Activated T-cell treated with anti-CD3 and anti-CD28 coated beads, Interleukin-2, amount 50 U/mL, for 24 hours (primary cell): Measurements from ENCODE around the gene ESF1.

Source experiments
- DNase-seq: peaks from one replicate; pipeline ENCODE4 v3.0.0-alpha.2; 2020
- H3K27ac Mint-ChIP-seq: 2 replicates; pipeline ENCODE4 v1.8.0; 2020; ENCODE audit warnings: mild to moderate bottlenecking, mixed read lengths
- H3K27me3 Mint-ChIP-seq: 2 replicates; pipeline ENCODE4 v1.8.0; 2020; ENCODE audit warnings: mixed read lengths
- H3K36me3 Mint-ChIP-seq: 2 replicates; pipeline ENCODE4 v1.8.0; 2020; ENCODE audit warnings: low read depth, mixed read lengths
- H3K4me1 Mint-ChIP-seq: 2 replicates; pipeline ENCODE4 v1.8.0; 2020; ENCODE audit warnings: low read depth, mixed read lengths
- H3K4me3 Mint-ChIP-seq: 2 replicates; pipeline ENCODE4 v1.8.0; 2020; ENCODE audit warnings: mild to moderate bottlenecking, moderate library complexity, mixed read lengths
- H3K9me3 Mint-ChIP-seq: 2 replicates; pipeline ENCODE4 v1.8.0; 2020; ENCODE audit warnings: mixed read lengths

Gene ESF1

DNA sequence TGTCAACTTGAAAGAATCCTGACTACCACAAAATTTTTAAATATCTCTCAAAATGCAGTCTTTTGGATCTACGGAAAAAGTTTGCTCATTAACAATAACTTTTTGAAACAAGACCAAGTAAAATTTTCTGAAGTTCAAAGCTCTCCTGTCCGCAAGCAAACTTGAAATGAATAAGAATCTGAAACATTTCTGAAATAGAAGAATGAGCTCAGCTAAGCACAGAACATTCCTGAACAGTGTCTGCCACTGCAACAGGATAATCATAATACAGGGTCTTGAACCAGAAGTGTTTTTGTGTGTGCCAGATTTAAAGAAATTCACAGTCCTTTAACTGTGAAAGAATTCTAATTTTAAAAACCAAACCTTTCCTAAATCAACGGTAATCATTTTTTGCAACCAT is 96.9 kb downstream of the ESF1 start:
- H3K27ac Mint-ChIP-seq: no peak overlapping the region
- H3K4me1 Mint-ChIP-seq: peaks cover 2% of the 10 kb centered on the region
- peaks cover 35% of the 10 kb centered on the region for H3K27me3 Mint-ChIP-seq
- no peak overlapping the region for H3K4me3 Mint-ChIP-seq
- no peak for DNase-seq
- no peaks in the 10 kb centered on the region for H3K36me3 Mint-ChIP-seq
- H3K9me3 Mint-ChIP-seq: no peaks in the 10 kb centered on the region

- no peak overlapping the region for H3K4me3 Mint-ChIP-seq
- peaks cover 2% of the 10 kb centered on the region for H3K4me1 Mint-ChIP-seq
- DNase-seq: no peak
- H3K27me3 Mint-ChIP-seq: peaks cover 26% of the 10 kb centered on the region
- H3K36me3 Mint-ChIP-seq: no peaks in the 10 kb centered on the region
- H3K9me3 Mint-ChIP-seq: no peaks in the 10 kb centered on the region
- no peak overlapping the region for H3K27ac Mint-ChIP-seq
Measured at GRCh38 chr20:13685623-13686022, 99.1 kb downstream of the ESF1 start.

- Mint-ChIP-seq H3K27ac (no peak overlapping the region), H3K4me3 (no peak overlapping the region)
Measured at GRCh38 chr20:13684566-13685222, 100.0 kb downstream of the ESF1 start.

DNA sequence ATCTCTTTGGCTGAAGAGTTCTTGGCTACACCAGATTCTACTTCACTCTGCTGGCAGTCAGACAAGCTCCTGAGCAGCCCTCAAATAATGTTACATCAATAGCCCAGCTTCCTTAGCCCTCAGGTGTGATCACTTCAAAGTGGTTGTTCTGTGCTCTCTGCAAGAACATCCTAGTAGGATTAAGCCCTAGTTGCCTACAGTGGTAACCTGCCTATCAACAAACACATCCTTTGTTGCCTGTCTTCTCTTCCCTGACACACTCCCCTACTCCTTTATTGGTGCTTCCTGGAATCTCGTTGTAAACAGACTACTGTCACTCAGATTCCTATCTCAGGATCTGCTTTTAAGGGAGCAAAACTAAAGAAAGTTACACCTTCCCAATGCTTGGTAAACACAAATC is 100.9 kb downstream of the ESF1 start:
- no peak overlapping the region for H3K27ac Mint-ChIP-seq
- no peak overlapping the region for H3K4me3 Mint-ChIP-seq
- peaks cover 2% of the 10 kb centered on the region for H3K4me1 Mint-ChIP-seq
- no peaks in the 10 kb centered on the region for H3K36me3 Mint-ChIP-seq
- H3K27me3 Mint-ChIP-seq: peaks cover 26% of the 10 kb centered on the region
- H3K9me3 Mint-ChIP-seq: no peaks in the 10 kb centered on the region
- no peak for DNase-seq

More at GRCh38 chr20:13684566-13685222, 100.0 kb downstream of the ESF1 start:
- H3K36me3 Mint-ChIP-seq: no peaks in the 10 kb centered on the region
- peaks cover 2% of the 10 kb centered on the region for H3K4me1 Mint-ChIP-seq
- H3K27me3 Mint-ChIP-seq: peaks cover 26% of the 10 kb centered on the region
- DNase-seq: no peak
- H3K9me3 Mint-ChIP-seq: no peaks in the 10 kb centered on the region

DNA sequence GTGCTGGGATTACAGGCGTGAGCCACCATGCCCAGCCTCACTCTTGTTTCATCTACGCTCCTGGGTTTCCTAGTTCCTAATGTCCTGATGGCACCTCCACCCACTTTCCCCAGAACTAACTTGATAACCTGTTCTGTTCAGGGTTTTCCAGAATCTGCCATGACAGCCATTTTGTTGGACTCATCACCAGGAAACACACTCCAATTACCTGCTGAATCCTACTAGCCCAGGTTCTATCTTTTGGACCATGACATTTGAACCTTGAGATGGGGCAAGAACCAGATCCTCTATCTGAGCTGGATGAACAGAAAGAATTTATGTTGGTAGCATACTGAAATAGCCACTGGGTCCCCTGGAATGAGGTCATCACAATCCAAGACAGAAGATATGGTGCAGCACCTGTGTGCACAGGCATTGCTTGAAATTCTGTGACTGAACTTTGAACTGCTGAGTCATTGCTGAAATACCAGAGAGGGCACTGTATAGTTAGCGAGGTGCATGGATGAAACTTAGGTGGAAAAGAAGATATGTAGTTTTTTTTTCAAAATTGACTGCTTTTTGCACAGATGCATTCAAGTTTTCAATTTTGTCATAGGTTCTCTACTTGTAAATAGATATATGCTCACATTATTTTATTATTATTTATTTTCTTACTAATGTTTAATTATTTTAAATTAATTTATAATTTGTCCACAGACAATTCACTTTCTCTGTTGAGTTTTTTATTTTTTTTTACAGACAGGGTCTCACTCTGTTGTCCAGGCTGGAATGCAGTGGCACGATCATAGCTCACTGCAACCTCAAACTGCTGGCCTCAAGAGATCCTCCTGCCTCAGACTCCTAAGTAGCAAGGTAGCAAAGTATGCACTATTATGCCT is 103.2 kb downstream of the ESF1 start:
- H3K27ac Mint-ChIP-seq: no peak overlapping the region
- no peak overlapping the region for H3K4me3 Mint-ChIP-seq
- DNase-seq: no peak
- H3K9me3 Mint-ChIP-seq: no peaks in the 10 kb centered on the region
- H3K27me3 Mint-ChIP-seq: peaks cover 24% of the 10 kb centered on the region
- H3K4me1 Mint-ChIP-seq: peaks cover 2% of the 10 kb centered on the region
- H3K36me3 Mint-ChIP-seq: no peaks in the 10 kb centered on the region

GRCh38 chr20:13678944-13679343 is 105.8 kb downstream of the ESF1 start:
- Mint-ChIP-seq H3K9me3 (no peaks in the 10 kb centered on the region), H3K27me3 (peaks cover 20% of the 10 kb centered on the region), H3K27ac (no peak overlapping the region), H3K4me3 (no peak overlapping the region), H3K4me1 (no peaks in the 10 kb centered on the region), H3K36me3 (no peaks in the 10 kb centered on the region)
- DNase-seq: no peak

DNA sequence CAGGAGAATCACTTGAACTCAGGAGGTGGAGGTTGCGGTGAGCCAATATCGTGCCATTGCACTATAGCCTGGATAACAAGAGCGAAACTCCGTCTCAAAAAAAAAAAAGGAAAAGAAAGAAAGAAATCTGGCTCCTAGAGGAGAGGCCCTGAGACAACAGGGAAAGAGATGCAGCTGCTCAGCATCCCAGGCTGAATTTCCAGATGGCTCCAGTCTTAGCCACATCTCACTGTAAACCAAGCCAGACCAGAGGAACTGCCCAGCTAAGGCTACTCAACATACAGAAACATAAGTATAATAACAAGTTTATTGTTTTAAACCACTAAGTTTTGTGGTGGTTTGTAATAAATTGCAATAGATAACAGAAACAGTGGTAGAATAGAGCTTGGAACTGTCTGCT is 107.5 kb downstream of the ESF1 start:
- Mint-ChIP-seq H3K27me3 (peaks cover 12% of the 10 kb centered on the region), H3K4me1 (no peaks in the 10 kb centered on the region), H3K27ac (no peak overlapping the region), H3K9me3 (no peaks in the 10 kb centered on the region), H3K4me3 (no peak overlapping the region), H3K36me3 (no peaks in the 10 kb centered on the region)
- no peak for DNase-seq

GRCh38 chr20:13676682-13677081 is 108.0 kb downstream of the ESF1 start:
- Mint-ChIP-seq H3K4me3 (no peak overlapping the region), H3K4me1 (no peaks in the 10 kb centered on the region), H3K27me3 (peaks cover 12% of the 10 kb centered on the region), H3K9me3 (no peaks in the 10 kb centered on the region), H3K36me3 (no peaks in the 10 kb centered on the region), H3K27ac (no peak overlapping the region)
- no peak for DNase-seq

GRCh38 chr20:13672690-13673089 is 112.0 kb downstream of the ESF1 start:
- Mint-ChIP-seq H3K9me3 (no peaks in the 10 kb centered on the region), H3K27ac (no peak overlapping the region), H3K27me3 (peaks cover 22% of the 10 kb centered on the region), H3K36me3 (no peaks in the 10 kb centered on the region), H3K4me1 (no peaks in the 10 kb centered on the region), H3K4me3 (no peak overlapping the region)
- DNase-seq: no peak

GRCh38 chr20:13671916-13672378 is 112.8 kb downstream of the ESF1 start:
- DNase-seq: no peak
- H3K4me1 Mint-ChIP-seq: no peaks in the 10 kb centered on the region
- H3K36me3 Mint-ChIP-seq: no peaks in the 10 kb centered on the region
- H3K27ac Mint-ChIP-seq: no peak overlapping the region
- no peaks in the 10 kb centered on the region for H3K9me3 Mint-ChIP-seq
- peaks cover 22% of the 10 kb centered on the region for H3K27me3 Mint-ChIP-seq
- no peak overlapping the region for H3K4me3 Mint-ChIP-seq

DNA sequence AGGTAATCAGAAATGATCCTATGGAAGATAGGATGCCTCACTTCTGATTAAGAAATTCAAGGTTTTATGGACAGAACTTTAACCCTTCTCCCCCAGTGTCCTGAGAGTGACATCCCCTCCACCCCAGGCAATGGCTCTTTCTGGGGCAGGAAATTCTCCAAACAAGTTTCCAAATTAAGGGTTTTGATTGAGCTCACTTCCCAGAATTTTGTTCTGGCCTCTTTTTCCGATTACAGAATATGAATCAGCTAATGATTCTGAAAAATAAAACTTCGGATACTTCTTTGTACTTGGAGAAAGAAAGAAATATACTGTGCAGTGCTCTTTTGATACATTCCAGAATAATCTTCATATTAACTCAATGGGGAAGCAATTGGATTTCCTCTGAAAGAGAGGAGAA is 113.2 kb downstream of the ESF1 start:
- H3K27me3 Mint-ChIP-seq: peaks cover 22% of the 10 kb centered on the region
- no peak for DNase-seq
- no peaks in the 10 kb centered on the region for H3K36me3 Mint-ChIP-seq
- H3K27ac Mint-ChIP-seq: no peak overlapping the region
- no peak overlapping the region for H3K4me3 Mint-ChIP-seq
- no peaks in the 10 kb centered on the region for H3K4me1 Mint-ChIP-seq
- H3K9me3 Mint-ChIP-seq: no peaks in the 10 kb centered on the region

DNA sequence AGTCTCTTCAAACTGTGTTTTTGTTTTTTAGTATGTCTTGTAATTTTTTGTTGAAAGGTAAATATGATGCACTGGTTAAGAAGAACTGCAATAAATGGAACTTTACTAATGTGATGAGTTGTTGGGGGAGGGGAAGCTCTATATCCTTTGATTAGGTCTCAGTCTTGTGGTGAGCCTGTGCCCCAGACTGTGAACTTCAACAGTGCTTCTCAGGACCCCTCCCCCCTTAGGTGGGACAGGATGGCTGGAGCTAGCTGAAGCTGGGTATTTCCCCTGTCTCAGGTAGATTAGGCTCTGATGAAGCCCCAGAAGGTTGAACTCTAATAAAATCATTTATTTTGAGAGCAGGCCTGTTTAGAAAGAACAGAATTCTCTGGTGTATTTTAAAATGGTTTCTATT is 114.6 kb downstream of the ESF1 start:
- Mint-ChIP-seq H3K27me3 (peaks cover 26% of the 10 kb centered on the region), H3K4me1 (no peaks in the 10 kb centered on the region), H3K27ac (no peak overlapping the region), H3K4me3 (no peak overlapping the region), H3K9me3 (no peaks in the 10 kb centered on the region), H3K36me3 (no peaks in the 10 kb centered on the region)
- no peak for DNase-seq

DNA sequence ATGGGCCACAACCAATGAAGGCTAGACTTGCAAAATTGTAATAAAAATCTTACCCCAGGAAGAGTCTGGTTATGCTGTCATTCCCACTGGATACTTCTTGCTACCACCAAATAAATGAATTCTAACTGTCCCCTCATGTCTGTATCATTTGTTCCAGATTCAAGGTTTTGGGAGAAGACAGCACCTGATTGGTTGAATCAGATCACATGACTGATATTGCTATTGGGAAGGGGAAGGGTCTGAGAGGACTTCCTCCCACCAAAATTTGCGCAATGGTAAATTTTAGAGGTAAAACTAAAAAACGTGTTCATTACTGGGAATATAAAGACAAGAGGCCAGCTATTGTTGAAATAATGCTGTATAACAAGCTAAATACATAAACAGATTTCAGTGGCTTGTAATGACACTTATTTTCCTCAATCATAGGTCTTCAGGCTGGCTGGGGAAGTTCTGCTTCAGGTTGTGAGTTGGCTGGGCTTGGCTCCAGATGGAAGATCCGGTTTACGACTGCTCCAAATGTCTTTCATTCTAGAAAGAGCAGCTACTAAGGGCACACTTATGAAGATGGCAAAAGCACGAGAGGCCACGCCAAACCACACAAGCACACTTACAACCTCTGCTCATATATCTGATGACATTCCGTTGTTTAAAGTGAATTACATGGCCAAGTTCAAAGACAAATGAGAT is 118.9 kb downstream of the ESF1 start:
- H3K4me1 Mint-ChIP-seq: no peaks in the 10 kb centered on the region
- H3K4me3 Mint-ChIP-seq: no peak overlapping the region
- DNase-seq: no peak
- no peaks in the 10 kb centered on the region for H3K36me3 Mint-ChIP-seq
- H3K27ac Mint-ChIP-seq: no peak overlapping the region
- peaks cover 26% of the 10 kb centered on the region for H3K27me3 Mint-ChIP-seq
- H3K9me3 Mint-ChIP-seq: no peaks in the 10 kb centered on the region
